Smooth muscle cell of the coronary artery (primary cell): ENCODE data around the gene TAS2R13. TPM values are rescaled to one million over a fixed set of nuclear protein-coding genes. Genes with fewer than 3 reads are reported as not detected.

Experiments used
- total RNA-seq: library from RNA; depleted of rRNA; stranded (reverse); fragments of >200 nt; gene quantifications from 2 replicates; pipeline ENCODE4 v1.2.3, GENCODE V29; 2014; ENCODE audit warnings: low replicate concordance

Gene TAS2R13, protein sequence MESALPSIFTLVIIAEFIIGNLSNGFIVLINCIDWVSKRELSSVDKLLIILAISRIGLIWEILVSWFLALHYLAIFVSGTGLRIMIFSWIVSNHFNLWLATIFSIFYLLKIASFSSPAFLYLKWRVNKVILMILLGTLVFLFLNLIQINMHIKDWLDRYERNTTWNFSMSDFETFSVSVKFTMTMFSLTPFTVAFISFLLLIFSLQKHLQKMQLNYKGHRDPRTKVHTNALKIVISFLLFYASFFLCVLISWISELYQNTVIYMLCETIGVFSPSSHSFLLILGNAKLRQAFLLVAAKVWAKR
- total RNA-seq = 0.70 and 1.1 TPM in 2 replicates

GRCh38 chr12:10909462-10909861, at the start of gene TAS2R13:
Gene TAS2R13 (minus strand): TSS chr12:10909562. CDS start chr12:10909298, 264 bp downstream.

GRCh38 chr12:10939163-10939562, 29.8 kb upstream of the TAS2R13 start, which contains the start of gene TAS2R14:
Gene TAS2R14 (minus strand): TSS chr12:10939263. CDS start chr12:10939207, 56 bp downstream.

DNA sequence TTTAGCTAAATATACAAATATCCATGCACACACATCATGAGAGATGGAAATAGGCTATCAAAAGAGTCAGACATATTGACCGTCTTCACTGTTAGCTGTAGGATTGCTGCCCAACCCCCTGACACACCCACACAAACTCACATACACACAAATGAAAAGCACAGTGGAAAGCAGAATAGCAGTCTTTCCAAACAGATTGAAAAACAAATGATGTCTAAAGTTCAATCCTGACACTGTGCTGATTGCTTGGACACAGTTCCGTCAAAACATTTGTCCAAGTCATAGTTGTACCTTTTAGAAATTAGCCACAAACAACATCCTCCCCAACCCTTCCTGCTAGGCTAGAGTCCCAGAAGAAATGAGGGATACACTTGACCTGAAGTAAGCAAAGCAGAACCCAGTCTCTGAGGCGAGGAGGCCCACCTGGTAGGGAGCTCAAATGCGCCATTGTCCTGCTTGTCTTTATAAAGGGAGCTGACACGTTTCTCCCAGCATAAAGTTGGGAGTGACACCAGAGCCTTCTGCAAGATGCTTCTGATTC, 19.5 kb upstream of the TAS2R13 start, which contains the start of gene PRH2:
TSS of gene PRH2 (plus strand) at position 491 of the 541 bp plus-strand sequence. CDS start at position 529, 38 bp downstream.

DNA sequence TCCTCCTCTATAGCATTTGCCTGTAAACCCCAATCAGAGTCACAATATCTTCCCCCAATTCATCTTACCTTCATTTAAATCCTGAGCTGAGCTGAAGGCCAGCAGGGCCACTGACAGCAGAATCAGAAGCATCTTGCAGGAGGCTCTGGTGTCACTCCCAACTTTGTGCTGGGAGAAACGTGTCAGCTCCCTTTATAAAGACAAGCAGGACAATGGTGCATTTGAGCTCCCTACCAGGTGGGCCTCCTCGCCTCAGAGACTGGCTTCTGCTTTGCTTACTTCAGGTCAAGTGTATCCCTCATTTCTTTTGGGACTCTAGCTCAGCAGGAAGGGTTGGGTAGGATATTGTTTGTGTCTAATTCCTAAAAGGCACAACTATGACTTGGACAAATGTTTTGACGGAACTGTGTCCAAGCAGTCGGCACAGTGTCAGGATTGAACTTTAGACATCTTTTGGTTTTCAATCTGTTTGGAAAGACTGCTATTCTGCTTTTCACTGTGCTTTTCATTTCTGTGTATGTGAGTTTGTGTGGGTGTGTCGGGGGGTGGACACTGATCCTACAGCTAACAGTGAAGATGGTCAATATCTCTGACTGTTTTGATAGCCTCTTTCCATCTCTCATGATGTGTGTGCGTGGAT, 25.2 kb downstream of the TAS2R13 start, which contains the start of gene PRH1:
TSS of gene PRH1 (minus strand) at position 170 of the 640 bp plus-strand sequence. CDS start at position 132, 38 bp downstream.

Other genes with a start within 250 kb of the TAS2R13 start
- gene STYK1, start 235.5 kb downstream of the TAS2R13 start, total RNA-seq = 0.15 and 0.82 TPM in 2 replicates
- 62.0 and 134 TPM in 2 replicates for gene YBX3, start 186.2 kb downstream of the TAS2R13 start, total RNA-seq
- not detected in 2 replicates for gene TAS2R7, start 106.9 kb downstream of the TAS2R13 start, total RNA-seq
- gene TAS2R8, start 102.3 kb downstream of the TAS2R13 start, total RNA-seq = not detected in 2 replicates
- not detected in 2 replicates for gene TAS2R9, start 99.4 kb downstream of the TAS2R13 start, total RNA-seq
- gene TAS2R10, start 83.2 kb downstream of the TAS2R13 start, total RNA-seq = 0.23 and 0.53 TPM in 2 replicates
- 0.47 and 0.53 TPM in 2 replicates for gene PRR4, start 60.1 kb downstream of the TAS2R13 start, total RNA-seq
- gene PRH1, start 25.3 kb downstream of the TAS2R13 start, total RNA-seq = 9.3 and 20.0 TPM in 2 replicates
- gene PRH2, start 19.7 kb upstream of the TAS2R13 start, total RNA-seq = not detected in 2 replicates
- 1.6 and 2.5 TPM in 2 replicates for gene TAS2R14, start 29.7 kb upstream of the TAS2R13 start, total RNA-seq
- gene TAS2R50, start 77.3 kb upstream of the TAS2R13 start, total RNA-seq = 1.3 and 1.8 TPM in 2 replicates
- gene TAS2R20, start 88.7 kb upstream of the TAS2R13 start, total RNA-seq = 1.9 and 2.3 TPM in 2 replicates
- 4.1 and 4.3 TPM in 2 replicates for gene TAS2R19, start 113.1 kb upstream of the TAS2R13 start, total RNA-seq
- 1.2 and 2.3 TPM in 2 replicates for gene TAS2R31, start 121.8 kb upstream of the TAS2R13 start, total RNA-seq
- gene TAS2R46, start 152.7 kb upstream of the TAS2R13 start, total RNA-seq = 0.82 and 1.9 TPM in 2 replicates
- gene TAS2R43, start 182.8 kb upstream of the TAS2R13 start, total RNA-seq = 0.70 TPM in 1 of 2 replicates, not detected in the other
- gene TAS2R30, start 225.1 kb upstream of the TAS2R13 start, total RNA-seq = 2.0 and 3.0 TPM in 2 replicates